Stimulated activated CD4-positive, alpha-beta T cell treated with anti-CD3 and anti-CD28 coated beads, Interleukin-15, amount 100 ng/mL, for 1 hour (primary cell): ENCODE data around the gene ST6GAL2.

Experiments used
- DNase-seq, 2 donors: peaks; one replicate each; pipeline ENCODE4 v3.0.0-alpha.2; 2020; ENCODE audit warnings: low read depth in 1 of 2, low spot score in 1 of 2

The ST6GAL2 gene

GRCh38 chr2:106831241-106831640 is 54.7 kb downstream of the ST6GAL2 start:
- no peak for DNase-seq

GRCh38 chr2:106830191-106830590 is 55.8 kb downstream of the ST6GAL2 start:
- DNase-seq, result no peak

- no peak for DNase-seq
These were observed 57.8 kb downstream of the ST6GAL2 start for GRCh38 chr2:106828119-106828518.

GRCh38 chr2:106827158-106827557 is 58.8 kb downstream of the ST6GAL2 start:
- DNase-seq, result no peak

GRCh38 chr2:106825161-106825560 is 60.8 kb downstream of the ST6GAL2 start:
- DNase-seq, result no peak

- DNase-seq, result no peak
These were observed 69.0 kb downstream of the ST6GAL2 start for GRCh38 chr2:106816974-106817373.

GRCh38 chr2:106812841-106813240 is 73.1 kb downstream of the ST6GAL2 start:
- no peak for DNase-seq

GRCh38 chr2:106812383-106812782 is 73.6 kb downstream of the ST6GAL2 start:
- DNase-seq, result no peak

- no peak for DNase-seq
These were observed 80.3 kb downstream of the ST6GAL2 start for GRCh38 chr2:106805716-106806115.

GRCh38 chr2:106804161-106804560 is 81.8 kb downstream of the ST6GAL2 start:
- no peak for DNase-seq

- DNase-seq, result no peak
These were observed 84.9 kb downstream of the ST6GAL2 start for GRCh38 chr2:106800976-106801655.

- DNase-seq, result no peak
These were observed 85.8 kb downstream of the ST6GAL2 start for GRCh38 chr2:106800180-106800579.

GRCh38 chr2:106798826-106799552 is 87.0 kb downstream of the ST6GAL2 start:
- no peak for DNase-seq

- no peak for DNase-seq
These were observed 88.5 kb downstream of the ST6GAL2 start for GRCh38 chr2:106797494-106797893.

GRCh38 chr2:106792671-106793070 is 93.3 kb downstream of the ST6GAL2 start:
- DNase-seq, result no peak

GRCh38 chr2:106789185-106789584 is 96.8 kb downstream of the ST6GAL2 start:
- DNase-seq, result no peak

- DNase-seq, result no peak
These were observed 103.3 kb downstream of the ST6GAL2 start for GRCh38 chr2:106782681-106783080.

- DNase-seq, result no peak
These were observed 104.8 kb downstream of the ST6GAL2 start for GRCh38 chr2:106781196-106781595.

- no peak for DNase-seq
These were observed 114.2 kb downstream of the ST6GAL2 start for GRCh38 chr2:106771811-106772210.

GRCh38 chr2:106770986-106771385 is 115.0 kb downstream of the ST6GAL2 start:
- no peak for DNase-seq

GRCh38 chr2:106764614-106765013 is 121.4 kb downstream of the ST6GAL2 start:
- DNase-seq, result no peak

- DNase-seq, result no peak
These were observed 126.0 kb downstream of the ST6GAL2 start for GRCh38 chr2:106759966-106760365.
